Measurements from ENCODE around the gene TMEM266.

TMEM266 gene

DNA sequence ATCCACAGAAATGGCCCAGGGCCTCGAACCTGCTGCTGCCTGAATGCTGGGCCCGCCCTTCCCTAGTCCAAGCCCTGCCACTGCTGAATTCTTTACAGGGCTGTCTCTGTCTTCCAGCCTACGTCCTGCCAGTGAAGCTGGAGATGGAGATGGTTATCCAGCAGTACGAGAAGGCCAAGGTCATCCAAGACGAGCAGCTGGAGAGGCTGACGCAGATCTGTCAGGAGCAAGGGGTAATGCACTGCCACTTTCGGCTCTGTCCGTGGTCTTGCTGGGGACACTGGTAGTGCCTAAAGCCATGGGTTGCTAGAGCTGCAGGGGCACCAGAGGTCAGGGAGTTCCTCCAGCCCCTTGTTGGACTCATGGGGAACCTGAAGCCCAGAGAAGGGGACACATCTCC, 115.7 kb downstream of the TMEM266 start:
- TF ChIP-seq, protein P1, sequence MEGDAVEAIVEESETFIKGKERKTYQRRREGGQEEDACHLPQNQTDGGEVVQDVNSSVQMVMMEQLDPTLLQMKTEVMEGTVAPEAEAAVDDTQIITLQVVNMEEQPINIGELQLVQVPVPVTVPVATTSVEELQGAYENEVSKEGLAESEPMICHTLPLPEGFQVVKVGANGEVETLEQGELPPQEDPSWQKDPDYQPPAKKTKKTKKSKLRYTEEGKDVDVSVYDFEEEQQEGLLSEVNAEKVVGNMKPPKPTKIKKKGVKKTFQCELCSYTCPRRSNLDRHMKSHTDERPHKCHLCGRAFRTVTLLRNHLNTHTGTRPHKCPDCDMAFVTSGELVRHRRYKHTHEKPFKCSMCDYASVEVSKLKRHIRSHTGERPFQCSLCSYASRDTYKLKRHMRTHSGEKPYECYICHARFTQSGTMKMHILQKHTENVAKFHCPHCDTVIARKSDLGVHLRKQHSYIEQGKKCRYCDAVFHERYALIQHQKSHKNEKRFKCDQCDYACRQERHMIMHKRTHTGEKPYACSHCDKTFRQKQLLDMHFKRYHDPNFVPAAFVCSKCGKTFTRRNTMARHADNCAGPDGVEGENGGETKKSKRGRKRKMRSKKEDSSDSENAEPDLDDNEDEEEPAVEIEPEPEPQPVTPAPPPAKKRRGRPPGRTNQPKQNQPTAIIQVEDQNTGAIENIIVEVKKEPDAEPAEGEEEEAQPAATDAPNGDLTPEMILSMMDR (IDR thresholded peaks at IDR 0.05), result no peak
- Histone ChIP-seq H3K9me3 (ENCODE audit: control insufficient read depth, low read length) (no peaks in the 10 kb centered on the region), H3K4me1 (no peaks in the 10 kb centered on the region), H3K4me3 (ENCODE audit: low read depth, low read length) (no peak overlapping the region), H2AFZ (no peak overlapping the region), H3K79me2 (no peaks in the 10 kb centered on the region), H3K27me3 (ENCODE audit: control insufficient read depth, insufficient read depth, low read length) (no peaks in the 10 kb centered on the region), H3K4me2 (ENCODE audit: low read length) (no peak overlapping the region), H3K9ac (no peak overlapping the region), H3K36me3 (ENCODE audit: control insufficient read depth, insufficient read depth, low read length) (no peaks in the 10 kb centered on the region), H3K27ac (no peak overlapping the region)

DNA sequence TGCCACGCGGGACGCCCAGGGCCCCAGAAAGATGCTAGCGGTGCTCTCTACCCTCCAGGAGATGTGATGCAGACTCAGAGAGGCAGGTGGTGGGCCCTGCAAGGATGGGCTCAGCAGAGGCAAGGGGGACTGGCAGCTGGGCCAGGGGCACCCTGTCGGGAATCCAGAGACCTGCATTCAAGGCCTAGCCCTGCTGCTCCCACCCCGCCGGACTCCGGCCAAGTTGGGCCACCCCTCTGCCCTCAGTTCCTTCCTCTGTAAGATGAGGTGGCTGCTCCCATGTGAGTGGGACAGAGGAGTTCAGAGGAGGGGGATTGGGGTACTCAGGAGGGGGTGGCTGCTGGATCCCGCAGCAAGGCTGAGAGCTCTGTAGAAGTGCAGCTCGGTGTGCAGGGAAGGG, 116.3 kb downstream of the TMEM266 start:
- H3K4me3 ChIP-seq (ENCODE audit: low read depth, low read length), result no peak overlapping the region
- H3K9ac ChIP-seq, result no peak overlapping the region
- H3K9me3 ChIP-seq (ENCODE audit: control insufficient read depth, low read length), result no peaks in the 10 kb centered on the region
- no peaks in the 10 kb centered on the region for H3K36me3 ChIP-seq (ENCODE audit: control insufficient read depth, insufficient read depth, low read length)
- H3K4me1 ChIP-seq, result no peaks in the 10 kb centered on the region
- TF ChIP-seq, protein P1 (IDR thresholded peaks at IDR 0.05), result no peak
- H3K4me2 ChIP-seq (ENCODE audit: low read length), result no peak overlapping the region
- no peaks in the 10 kb centered on the region for H3K79me2 ChIP-seq
- H3K27ac ChIP-seq, result no peak overlapping the region
- no peak overlapping the region for H2AFZ ChIP-seq
- no peaks in the 10 kb centered on the region for H3K27me3 ChIP-seq (ENCODE audit: control insufficient read depth, insufficient read depth, low read length)

DNA sequence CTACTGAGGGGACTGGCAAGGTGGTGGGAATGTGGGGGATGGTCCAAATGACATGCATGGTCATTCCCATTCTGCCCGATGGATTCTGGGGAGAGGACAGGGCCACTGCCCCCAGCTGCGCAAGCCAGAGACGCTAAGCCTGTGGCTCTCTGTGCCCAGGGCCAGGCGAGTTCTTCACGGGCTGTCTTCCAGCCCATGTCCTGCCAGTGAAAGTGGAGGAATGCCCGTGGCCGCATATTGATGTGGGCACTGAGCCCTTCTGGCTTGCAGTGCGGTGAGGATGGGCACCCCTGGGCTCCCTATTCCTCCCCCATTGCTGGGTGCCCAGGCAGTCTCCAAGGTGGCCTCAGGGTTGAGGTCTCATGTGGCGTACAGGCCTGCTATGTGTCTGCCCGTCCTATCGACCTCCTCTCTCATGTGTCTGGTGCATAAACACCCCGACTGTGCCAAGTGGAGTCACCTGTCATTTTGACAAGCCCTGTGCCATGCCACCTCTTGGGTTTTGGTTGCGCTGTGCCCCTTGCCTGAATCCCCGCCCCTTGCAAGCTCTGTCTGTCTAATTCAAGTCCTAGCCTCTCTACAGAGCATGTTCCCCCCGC, 116.8 kb downstream of the TMEM266 start:
- no peak overlapping the region for H3K27ac ChIP-seq
- TF ChIP-seq, protein P1 (IDR thresholded peaks at IDR 0.05), result no peak
- H2AFZ ChIP-seq, result no peak overlapping the region
- no peaks in the 10 kb centered on the region for H3K9me3 ChIP-seq (ENCODE audit: control insufficient read depth, low read length)
- H3K4me2 ChIP-seq (ENCODE audit: low read length), result no peak overlapping the region
- H3K9ac ChIP-seq, result no peak overlapping the region
- H3K4me3 ChIP-seq (ENCODE audit: low read depth, low read length), result no peak overlapping the region
- H3K36me3 ChIP-seq (ENCODE audit: control insufficient read depth, insufficient read depth, low read length), result no peaks in the 10 kb centered on the region
- H3K79me2 ChIP-seq, result no peaks in the 10 kb centered on the region
- H3K4me1 ChIP-seq, result no peaks in the 10 kb centered on the region
- no peaks in the 10 kb centered on the region for H3K27me3 ChIP-seq (ENCODE audit: control insufficient read depth, insufficient read depth, low read length)

DNA sequence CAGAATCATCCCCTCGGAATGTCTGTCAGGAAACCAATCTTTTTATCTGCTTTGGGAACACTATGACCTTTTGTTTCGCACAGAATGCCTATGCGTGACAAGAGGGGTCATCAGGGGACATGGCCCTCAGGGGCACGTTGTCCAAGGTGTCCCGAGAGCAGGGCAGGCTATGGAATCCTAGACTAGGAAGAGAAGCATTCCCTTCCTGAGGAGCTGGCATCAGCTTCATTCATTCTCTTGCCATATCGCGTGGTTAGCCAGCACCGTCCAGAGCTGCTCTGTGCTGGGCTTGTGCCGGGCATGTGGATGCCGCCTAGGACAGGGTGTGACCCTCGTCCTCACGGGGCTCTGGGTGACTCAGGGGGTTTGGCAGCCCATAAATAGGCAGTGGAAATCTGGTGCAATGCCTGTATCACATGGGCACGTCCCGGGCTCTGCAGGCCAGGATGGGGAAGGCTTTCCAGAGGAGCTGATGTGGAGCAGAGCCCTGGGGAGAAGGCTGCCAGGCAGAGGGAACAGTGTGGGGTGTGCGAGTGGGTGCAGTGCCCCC, 117.8 kb downstream of the TMEM266 start:
- no peak overlapping the region for H3K27ac ChIP-seq
- H3K4me2 ChIP-seq (ENCODE audit: low read length), result no peak overlapping the region
- TF ChIP-seq, protein P1 (IDR thresholded peaks at IDR 0.05), result no peak
- H3K9ac ChIP-seq, result no peak overlapping the region
- H3K79me2 ChIP-seq, result no peaks in the 10 kb centered on the region
- no peaks in the 10 kb centered on the region for H3K27me3 ChIP-seq (ENCODE audit: control insufficient read depth, insufficient read depth, low read length)
- no peaks in the 10 kb centered on the region for H3K9me3 ChIP-seq (ENCODE audit: control insufficient read depth, low read length)
- H3K4me1 ChIP-seq, result no peaks in the 10 kb centered on the region
- no peak overlapping the region for H3K4me3 ChIP-seq (ENCODE audit: low read depth, low read length)
- no peaks in the 10 kb centered on the region for H3K36me3 ChIP-seq (ENCODE audit: control insufficient read depth, insufficient read depth, low read length)
- no peak overlapping the region for H2AFZ ChIP-seq
